D341Med (cell line): ENCODE data around the gene PCP4.
"Not testable (repeated sequence)": the region's sequence is repeated elsewhere in the genome, so short reads cannot be mapped to it uniquely, and the experiment has no call there.

ENCODE experiments used
- DNase-seq: peaks from one replicate; pipeline ENCODE4 v3.0.0; 2012; ENCODE audit warnings: low spot score

Gene PCP4

GRCh38 chr21:39866093-39866492, 1.1 kb upstream of the PCP4 start:
- DNase-seq = no peak

- no peak for DNase-seq
Measured at GRCh38 chr21:39869141-39869818, 2.0 kb downstream of the PCP4 start.

- no peak for DNase-seq
Measured at GRCh38 chr21:39873687-39874086, 6.4 kb downstream of the PCP4 start.

- no peak for DNase-seq
Measured at GRCh38 chr21:39874206-39874605, 7.0 kb downstream of the PCP4 start.

- DNase-seq = no peak
Measured at GRCh38 chr21:39874759-39875158, 7.5 kb downstream of the PCP4 start.

- no peak for DNase-seq
Measured at GRCh38 chr21:39881661-39882060, 14.4 kb downstream of the PCP4 start.

GRCh38 chr21:39882151-39882838, 15.1 kb downstream of the PCP4 start:
- DNase-seq = no peak

GRCh38 chr21:39882839-39883195, 15.6 kb downstream of the PCP4 start:
- DNase-seq = no peak

GRCh38 chr21:39885119-39885848, 18.0 kb downstream of the PCP4 start:
- no peak for DNase-seq

GRCh38 chr21:39888848-39889247, 21.6 kb downstream of the PCP4 start:
- DNase-seq = no peak

GRCh38 chr21:39891111-39891510, 23.9 kb downstream of the PCP4 start:
- DNase-seq = no peak

- DNase-seq = not testable (repeated sequence)
Measured at GRCh38 chr21:39891863-39892262, 24.6 kb downstream of the PCP4 start.

- DNase-seq = no peak
Measured at GRCh38 chr21:39900491-39900890, 33.3 kb downstream of the PCP4 start.

- DNase-seq = no peak
Measured at GRCh38 chr21:39900911-39901310, 33.7 kb downstream of the PCP4 start.

- DNase-seq = no peak
Measured at GRCh38 chr21:39902986-39903385, 35.7 kb downstream of the PCP4 start.

- DNase-seq = no peak
Measured at GRCh38 chr21:39904457-39904856, 37.2 kb downstream of the PCP4 start.

- DNase-seq = no peak
Measured at GRCh38 chr21:39908265-39908923, 41.2 kb downstream of the PCP4 start.

- DNase-seq = no peak
Measured at GRCh38 chr21:39911286-39912199, 44.3 kb downstream of the PCP4 start.

- DNase-seq = no peak
Measured at GRCh38 chr21:39913706-39914305, 46.6 kb downstream of the PCP4 start.

- no peak for DNase-seq
Measured at GRCh38 chr21:39915881-39916280, 48.6 kb downstream of the PCP4 start.

GRCh38 chr21:39918558-39918957, 51.3 kb downstream of the PCP4 start:
- DNase-seq = no peak
